GM12873 (cell line): Measurements from ENCODE around the gene CRTC1.
A peak's percentile ranks its signal among the peaks of the same experiment; 100 is the strongest.

Experiments used
- CTCF ChIP-seq: IDR thresholded peaks from 2 replicates; pipeline ENCODE4 v1.5.1; 2012; ENCODE audit warnings: low read depth, mild to moderate bottlenecking, moderate library complexity, low read length, control low read depth; ENCODE audit not compliant: insufficient read depth; ENCODE audit errors: missing control alignments

Gene CRTC1

DNA sequence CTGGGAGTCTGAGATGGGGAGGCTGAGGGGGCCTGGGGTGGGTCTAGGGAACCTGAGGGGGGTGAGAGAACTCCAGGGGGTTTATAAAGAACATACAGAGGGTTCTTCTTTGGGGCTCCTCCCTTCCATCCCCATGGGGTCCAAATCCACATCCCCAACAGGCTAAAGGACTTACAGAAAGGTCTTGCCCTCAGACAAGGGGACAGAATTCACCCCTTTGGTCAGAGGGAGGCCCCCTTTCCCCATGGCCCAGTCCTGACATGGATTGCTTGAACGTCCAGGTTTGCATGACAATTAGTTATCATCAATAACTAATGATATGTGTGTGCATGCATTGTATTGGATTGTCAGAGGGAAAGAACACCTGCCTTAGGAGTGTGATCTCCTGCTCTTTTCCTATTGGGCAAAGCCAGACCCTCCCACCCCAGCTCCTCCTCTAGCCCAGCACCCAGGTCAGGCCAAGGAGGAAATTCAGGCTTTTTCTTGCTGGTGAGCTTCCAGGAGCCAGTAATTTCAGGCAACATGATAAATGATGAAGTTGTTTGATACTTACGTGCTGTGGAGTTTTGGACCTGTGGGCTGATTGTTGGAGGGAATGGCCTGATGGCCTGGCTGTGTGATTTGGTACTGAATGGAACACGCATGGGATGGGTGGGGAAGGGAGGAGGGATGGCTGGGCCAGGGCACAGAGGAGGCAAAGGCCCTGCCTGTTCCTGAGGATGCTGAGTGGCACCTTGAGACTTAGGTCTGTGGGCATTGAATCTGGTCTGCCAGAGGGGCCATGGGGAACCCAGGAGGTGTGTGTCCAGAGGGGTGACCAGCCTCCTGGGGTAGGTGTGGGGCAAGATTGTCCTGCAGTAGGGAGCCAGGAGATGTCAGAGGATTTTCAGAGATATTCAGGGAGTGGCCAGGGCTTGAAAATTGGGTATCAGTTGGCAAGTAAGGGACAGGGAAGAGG, 45.5 kb upstream of the CRTC1 start:
- TF ChIP-seq CTCF, result no peak

DNA sequence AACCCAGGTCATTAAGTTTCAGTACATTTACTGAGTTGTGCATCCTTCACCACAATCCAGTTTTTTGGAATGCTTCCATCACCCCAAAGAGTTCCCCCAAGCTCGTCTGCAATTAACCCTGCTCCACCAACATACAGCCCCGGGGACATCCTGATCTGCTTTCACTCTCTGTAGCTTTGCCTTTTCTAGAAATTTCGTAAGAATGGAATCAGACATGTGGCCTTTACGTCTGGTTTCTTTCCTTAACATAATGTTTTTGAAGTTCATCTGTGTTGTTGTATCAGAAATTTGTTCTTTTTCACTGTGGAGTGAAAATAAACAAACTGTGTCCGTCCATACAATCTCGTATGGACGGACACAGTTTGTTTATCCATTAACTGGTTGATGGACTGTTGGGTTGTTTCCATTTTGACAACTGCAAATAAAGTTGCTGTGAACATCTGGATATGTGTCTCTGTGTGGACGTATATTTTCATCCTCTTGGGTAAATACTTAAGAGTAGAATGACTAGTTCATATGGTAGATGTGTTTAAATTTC, 43.7 kb upstream of the CRTC1 start:
- no peak for TF ChIP-seq CTCF

GRCh38 chr19:18644196-18645034, 39.1 kb upstream of the CRTC1 start:
- TF ChIP-seq CTCF, result peak; percentile 36

- TF ChIP-seq CTCF, result no peak
Measured at GRCh38 chr19:18645035-18645511, 38.4 kb upstream of the CRTC1 start.

DNA sequence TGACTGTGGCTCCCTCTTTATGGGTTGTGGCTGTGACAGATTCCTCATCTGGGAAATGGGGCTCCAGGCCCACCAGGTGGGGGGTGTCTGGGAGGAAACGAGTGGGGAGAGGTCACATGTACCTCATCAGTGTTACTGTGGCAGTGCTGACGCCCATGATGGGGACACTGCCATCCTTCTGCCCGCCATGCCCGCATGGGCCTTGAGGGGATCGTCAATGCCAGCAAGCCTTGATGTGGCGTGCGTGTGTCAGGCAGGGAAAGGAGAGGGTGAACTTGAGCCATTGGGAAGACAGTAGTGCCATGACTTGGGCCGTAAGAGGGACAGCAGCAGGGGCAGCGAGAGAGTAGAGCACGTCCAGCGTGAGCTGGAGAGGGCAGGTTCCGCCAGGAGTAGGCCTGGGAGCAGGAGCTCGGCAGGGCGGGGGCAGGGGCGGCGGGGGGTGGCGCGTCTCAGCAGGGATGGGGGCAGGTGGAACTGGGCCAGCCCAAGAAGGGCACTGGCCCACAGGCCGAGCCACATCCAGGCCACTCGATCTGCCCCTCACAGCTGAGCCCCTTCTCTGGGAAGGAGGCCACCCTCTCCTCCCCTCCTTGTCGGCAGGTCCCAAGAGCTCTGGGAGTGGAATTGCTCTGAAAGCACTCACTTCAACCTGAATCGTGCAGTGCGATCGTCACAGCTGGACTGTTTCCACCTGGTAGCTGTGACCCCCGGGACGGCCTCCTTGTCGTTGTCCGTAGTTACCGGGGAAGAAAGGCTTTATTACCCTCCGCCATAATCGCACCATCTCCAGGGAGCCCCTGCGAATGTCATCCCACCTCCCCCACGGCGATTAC, 36.7 kb upstream of the CRTC1 start:
- TF ChIP-seq CTCF, result no peak

GRCh38 chr19:18647371-18647767, 36.1 kb upstream of the CRTC1 start:
- TF ChIP-seq CTCF, result no peak

DNA sequence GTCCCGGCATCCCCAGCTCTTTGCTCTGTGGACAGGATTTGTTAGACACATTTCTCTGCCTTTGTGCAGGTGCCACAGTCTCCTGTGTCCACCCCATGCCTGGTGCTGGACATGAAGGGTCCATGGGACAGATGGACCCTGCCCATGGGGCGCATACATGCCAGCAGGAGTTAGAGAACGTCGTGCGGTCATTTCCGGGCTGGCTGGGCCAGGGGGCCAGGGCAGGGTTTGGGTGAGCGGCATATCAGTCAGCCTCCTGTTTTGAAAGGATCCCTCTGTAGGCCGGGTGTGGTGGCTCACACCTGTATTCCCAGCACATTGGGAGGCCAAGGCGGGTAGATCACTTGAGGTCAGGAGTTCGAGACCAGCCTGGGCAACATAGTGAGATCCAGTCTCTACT, 35.7 kb upstream of the CRTC1 start:
- no peak for TF ChIP-seq CTCF
